Activated T-cell treated with anti-CD3 and anti-CD28 coated beads for 24 hours (primary cell): Measurements from ENCODE around the gene TRAFD1.
A peak's percentile ranks its signal among the peaks of the same experiment; 100 is the strongest.

Source experiments
- DNase-seq: peaks from one replicate; pipeline ENCODE4 v3.0.0-alpha.2; 2020; ENCODE audit warnings: low read depth

TRAFD1 gene

DNA sequence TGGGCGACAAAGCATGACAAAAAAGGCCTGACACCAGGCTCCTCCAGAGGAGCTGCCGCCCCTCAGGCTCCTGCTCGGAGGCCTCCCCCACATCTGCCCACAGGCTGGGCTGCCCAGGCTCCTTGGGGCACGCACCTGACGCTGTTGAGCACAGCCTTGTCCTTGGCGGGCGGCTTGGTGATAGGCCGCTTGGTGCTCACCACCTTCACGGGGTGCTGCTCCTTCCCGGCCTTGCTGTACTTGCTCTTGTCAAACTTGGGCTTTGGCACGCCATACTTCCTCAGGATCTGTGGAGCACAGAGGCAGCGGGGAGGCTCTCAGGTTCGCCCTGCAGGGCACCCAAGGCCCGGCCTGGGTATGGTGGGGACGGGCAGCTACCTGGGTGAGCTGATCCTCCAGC is 53.4 kb downstream of the TRAFD1 start:
- no peak for DNase-seq

DNA sequence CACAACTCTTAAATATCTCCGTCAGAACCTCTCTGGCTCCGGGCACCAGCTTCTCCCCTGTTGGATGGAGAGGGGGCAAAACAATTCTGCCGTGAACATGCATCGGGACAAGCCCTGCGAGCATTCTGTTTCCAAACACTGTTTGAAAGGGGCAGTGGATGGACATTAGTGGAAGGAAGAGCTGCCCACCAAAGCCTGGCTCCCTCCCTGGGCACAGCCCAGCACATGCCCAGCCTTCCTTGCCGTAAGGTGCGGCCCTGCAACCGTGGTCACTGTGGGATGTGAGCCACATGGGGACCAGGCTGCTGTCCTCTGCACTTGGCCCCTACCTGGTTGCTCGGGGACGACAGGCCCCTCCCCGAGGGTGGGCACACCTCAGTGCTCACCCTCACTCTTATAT is 54.0 kb downstream of the TRAFD1 start:
- DNase-seq = no peak

GRCh38 chr12:112179916-112180315 is 54.6 kb downstream of the TRAFD1 start:
- DNase-seq = no peak

- DNase-seq = no peak
Measured at GRCh38 chr12:112180422-112180821, 55.1 kb downstream of the TRAFD1 start.

- DNase-seq = no peak
Measured at GRCh38 chr12:112182499-112182898, 57.1 kb downstream of the TRAFD1 start.

DNA sequence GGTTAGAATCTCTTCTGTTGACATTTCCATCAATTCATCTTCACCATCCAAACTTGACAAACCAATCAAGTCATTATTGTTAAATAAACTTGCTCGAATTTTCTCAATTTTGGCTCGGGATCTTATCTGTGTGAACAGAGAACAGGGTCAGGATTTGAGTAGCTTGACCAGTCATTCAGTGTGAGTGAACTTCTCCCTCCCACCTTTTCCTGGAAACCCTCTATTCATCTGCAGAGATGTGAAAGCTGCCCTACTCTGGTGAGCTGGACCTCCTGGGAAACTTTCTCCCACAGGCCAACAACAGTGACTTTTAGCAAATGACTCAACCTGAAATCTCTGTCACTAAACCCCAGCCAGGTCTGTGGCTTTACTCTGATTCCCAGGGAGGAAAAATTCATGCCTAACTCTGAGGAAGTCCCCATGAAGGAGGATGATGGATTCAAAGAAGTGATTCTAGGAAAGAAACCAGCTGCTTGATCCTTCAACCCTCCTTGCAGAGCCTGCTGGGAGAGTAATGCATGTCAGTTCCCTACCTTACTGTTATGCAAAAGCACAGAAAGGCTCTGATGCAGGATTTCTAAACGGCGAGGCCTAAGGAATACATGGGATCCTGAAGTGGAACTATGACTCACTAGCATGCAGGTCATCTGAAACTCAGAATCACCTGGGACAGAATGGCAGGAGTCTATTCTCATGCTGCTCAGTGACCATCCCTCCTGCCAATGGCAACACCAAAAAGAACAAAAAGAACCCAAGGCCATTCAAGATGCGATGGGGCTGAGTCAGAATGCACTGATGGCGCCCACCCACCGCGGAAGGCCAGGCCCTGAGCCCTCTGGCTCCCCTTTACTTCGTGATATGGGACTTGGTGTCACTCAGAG is 58.0 kb downstream of the TRAFD1 start:
- DNase-seq = no peak

GRCh38 chr12:112184056-112184887 is 58.9 kb downstream of the TRAFD1 start:
- DNase-seq = no peak

GRCh38 chr12:112185093-112185923 is 59.9 kb downstream of the TRAFD1 start:
- no peak for DNase-seq

DNA sequence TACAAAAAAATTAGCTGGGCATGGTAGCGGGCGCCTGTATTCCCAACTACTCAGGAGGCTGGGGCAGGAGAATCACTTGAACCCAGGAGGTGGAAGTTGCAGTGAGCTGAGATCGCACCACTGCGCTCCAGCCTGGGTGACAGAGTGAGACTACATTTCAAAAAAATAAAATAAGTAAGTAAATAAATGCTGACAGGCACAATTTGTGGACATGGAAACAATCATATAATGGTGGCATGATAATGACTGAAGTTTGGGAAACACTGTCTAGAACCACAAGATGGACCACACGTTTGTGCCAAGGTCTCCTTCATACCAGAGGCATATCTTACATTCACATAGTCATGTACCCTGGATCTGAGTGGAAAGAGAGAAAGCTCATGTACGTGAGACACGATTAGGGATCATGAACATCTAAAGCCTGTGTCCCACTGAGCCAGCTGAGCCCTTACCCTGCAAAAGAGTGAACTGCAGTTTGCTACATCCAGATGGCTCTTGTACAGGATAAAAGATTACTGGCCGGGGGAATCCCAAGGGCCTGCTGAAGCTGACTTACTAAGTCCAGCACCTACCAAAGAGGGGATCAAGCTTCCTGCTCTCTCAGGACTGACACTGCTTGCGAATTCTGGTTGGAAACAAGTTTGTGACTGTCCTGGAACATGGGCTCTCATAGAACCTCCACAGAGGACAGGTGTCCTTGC is 62.9 kb downstream of the TRAFD1 start:
- DNase-seq = no peak

DNA sequence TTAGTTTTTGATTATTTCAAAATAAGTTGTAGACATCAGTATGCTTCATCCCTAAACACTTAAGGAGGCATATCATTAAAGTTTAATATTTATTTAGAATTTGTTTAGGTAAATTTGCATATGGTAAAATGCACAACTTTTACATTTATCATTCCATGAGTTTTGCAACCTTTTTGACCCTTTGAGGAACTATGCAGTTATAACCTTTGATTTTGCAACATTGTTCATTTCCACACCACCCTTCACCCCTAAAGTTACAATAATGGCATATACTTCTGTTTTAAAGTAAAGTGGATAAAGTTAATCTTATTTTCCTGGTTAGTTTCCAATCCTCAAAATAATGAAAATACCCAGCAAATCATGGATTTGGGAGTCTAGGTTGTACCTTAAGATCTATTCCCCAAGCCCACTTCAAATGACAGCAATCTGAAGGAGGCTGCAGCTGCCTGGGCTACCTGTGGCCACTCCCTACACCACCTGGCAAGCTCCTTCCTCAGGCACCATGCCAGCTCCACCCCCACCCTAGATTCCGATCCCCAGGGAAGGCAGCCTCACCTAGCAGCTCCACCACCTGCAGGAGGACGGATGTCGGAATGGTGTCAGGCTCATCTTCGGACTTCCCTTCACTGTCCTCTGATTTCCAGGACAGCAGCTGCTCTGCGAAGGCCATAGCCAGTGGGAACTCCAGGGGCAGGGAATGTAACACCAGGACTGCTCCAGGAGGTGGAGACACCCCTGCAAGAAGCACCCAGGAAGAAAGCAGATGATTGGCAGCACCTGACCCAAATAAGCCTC is 65.1 kb downstream of the TRAFD1 start:
- DNase-seq = no peak

DNA sequence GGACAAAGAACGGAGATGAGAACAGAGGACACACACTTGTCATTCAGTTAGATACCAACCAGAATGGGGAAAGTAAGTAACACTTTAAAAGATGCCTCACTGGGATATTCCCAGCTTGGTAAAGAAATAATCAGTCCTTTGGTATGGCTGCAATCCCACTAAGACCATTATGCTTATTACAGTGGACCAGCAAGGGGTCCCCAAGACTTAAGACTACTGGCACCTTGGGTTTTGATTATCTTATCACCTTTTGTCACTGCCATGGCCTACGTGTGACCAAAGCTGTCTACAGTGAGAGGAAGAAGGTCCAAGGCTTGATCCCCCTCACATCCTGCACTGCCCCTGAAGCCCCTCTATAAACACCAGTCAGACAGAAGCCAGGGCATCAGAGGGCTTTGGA is 65.8 kb downstream of the TRAFD1 start:
- no peak for DNase-seq

DNA sequence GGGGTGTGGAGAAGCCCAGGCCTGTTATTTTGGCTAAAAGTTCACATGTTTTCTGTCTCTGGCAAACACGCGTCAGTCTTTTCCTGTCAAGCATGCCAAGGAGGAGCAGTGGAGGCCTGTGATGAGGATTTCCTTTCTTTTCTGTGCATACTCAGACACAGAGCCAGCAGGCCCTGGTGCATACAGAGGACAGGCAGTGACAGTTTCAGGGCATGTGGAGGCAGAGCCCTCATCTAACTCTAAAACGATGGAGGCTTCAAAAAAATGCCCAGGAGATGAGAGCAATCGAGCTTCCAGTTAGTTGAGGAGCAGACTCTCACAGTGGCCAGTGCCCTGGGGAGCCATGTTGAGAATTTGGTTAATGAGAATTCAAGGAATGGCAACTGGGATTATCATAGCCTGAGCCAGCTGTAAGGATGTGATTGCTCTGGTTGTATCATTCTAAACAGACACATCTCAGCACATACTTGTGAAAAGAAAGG is 66.5 kb downstream of the TRAFD1 start:
- no peak for DNase-seq

GRCh38 chr12:112192475-112192874 is 67.1 kb downstream of the TRAFD1 start:
- no peak for DNase-seq

DNA sequence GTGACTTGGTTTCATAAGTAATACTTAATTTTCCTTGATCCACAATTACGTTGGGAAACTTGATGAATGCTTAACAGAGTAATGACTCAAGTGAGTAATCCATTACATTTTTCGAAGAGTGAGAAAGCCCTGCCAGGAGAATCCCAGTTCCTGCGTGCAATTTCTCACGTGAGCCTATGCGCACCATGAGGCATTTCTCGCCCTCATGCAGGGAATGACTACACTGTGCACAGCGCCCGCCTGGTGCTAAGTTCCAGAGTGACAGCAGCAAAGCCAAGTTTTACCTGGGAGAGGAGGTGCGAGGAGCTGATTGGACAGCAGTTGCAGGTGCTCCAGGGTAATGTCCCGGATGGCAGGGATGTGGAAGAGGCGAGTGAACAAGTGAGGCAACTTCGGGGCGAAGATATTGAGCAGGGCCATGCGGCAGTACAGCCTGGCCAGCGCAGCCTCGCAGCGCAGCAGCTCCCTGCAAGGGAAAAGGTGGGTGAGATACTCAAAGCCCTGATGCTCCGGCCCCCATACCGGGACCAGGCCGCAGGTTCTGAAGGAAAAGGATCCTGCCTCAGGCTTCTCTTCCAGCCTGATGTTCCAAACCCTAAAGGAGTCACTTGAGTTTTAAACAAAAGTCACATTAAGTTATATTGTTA is 69.4 kb downstream of the TRAFD1 start:
- DNase-seq = no peak

DNA sequence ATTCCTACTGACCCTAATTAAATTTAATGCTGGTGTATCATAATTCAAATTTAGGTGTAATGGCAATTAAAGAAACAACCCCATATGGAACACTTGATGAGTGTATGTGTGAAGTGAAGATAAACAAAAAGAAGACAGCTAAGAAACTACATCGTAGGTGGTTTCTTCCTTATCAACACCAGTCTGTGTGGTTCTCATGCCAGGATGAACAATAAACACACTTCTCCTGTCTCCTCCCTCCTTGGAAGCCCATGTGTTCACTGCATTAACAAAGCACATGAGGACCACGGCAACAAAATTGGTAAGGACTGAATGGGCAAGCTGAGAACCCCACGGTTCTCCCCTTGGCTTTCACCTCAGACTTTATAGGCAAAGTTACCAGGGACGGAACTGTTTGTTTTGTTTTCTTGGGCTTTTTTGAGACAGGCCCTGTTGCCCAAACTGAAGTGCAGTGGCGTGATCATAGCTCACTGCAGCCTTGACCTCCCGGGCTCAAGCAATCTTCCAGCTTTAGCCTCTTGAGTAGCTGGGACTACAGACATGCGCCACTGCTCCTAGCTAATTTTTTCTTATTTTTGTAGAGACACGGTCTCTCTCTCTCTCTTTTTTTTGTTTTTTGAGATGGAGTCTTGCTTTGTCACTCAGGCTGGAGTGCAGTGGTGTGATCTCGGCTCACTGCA is 71.0 kb downstream of the TRAFD1 start:
- no peak for DNase-seq

GRCh38 chr12:112198120-112198733 is 72.9 kb downstream of the TRAFD1 start:
- peak; percentile 15 for DNase-seq

DNA sequence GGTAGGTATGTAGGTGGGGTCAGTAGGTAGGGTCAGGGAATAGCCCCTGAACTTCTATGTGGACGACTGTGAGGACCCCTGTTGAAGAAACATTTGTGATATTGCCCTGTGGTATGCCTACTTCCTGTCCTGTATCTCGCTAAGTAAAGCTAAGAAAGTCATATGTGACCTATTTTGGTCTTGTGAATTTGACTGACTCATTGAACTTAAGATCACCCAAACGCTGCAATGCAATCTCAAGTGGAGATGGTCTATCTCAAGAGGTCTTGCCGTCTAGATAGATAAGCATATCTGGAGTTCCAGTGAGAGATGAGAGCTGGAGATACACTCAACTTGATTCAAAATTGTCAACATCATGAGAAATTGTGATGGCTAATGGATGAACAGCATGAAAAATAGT is 73.8 kb downstream of the TRAFD1 start:
- DNase-seq = no peak
